Activated CD8-positive, alpha-beta memory T cell treated with anti-CD3 and anti-CD28 coated beads, Interleukin-2, amount 10 ng/mL, durations not matched to agents 7 days and 5 days (primary cell): Measurements from ENCODE around the gene BIRC7. TPM values are rescaled to one million over a fixed set of nuclear protein-coding genes. Genes with fewer than 3 reads are reported as not detected.

Source experiments
- ATAC-seq: fragments of 150-1000 bp; cut with Tn5 transposase; one replicate; pipeline ENCODE4 v1.10.0; 2021; ENCODE audit warnings: moderate library complexity
- CTCF ChIA-PET: fragments of 350-600 bp; sonication (Branson Sonifier 250); formaldehyde crosslinking; loops from one replicate; lab custom pipeline; 2021; ENCODE audit warnings: antibody characterized with exemption; lab: Charles Lee
- DNase-seq: peaks from one replicate; pipeline ENCODE4 v3.0.0-alpha.2; 2020
- H3K27ac Mint-ChIP-seq: one replicate; pipeline ENCODE4 v1.8.0; 2021; ENCODE audit warnings: mild to moderate bottlenecking, mixed read lengths
- H3K27me3 Mint-ChIP-seq: one replicate; pipeline ENCODE4 v1.8.0; 2021; ENCODE audit warnings: mixed read lengths
- H3K36me3 Mint-ChIP-seq: one replicate; pipeline ENCODE4 v1.8.0; 2021; ENCODE audit warnings: mild to moderate bottlenecking, mixed read lengths
- H3K4me1 Mint-ChIP-seq: one replicate; pipeline ENCODE4 v1.8.0; 2021; ENCODE audit warnings: mixed read lengths
- H3K4me3 Mint-ChIP-seq: one replicate; pipeline ENCODE4 v1.8.0; 2021; ENCODE audit warnings: mild to moderate bottlenecking, moderate library complexity, mixed read lengths
- H3K9me3 Mint-ChIP-seq: one replicate; pipeline ENCODE4 v1.8.0; 2022; ENCODE audit warnings: low read depth, mixed read lengths
- total RNA-seq, 2 experiments: library from RNA; stranded (reverse); gene quantifications; one replicate each; pipeline ENCODE4 v1.2.3, GENCODE V29; 2021

Gene BIRC7
- total RNA-seq, 2 experiments from 2014 or later, result not detected

GRCh38 chr20:63212792-63213191 is 22.9 kb upstream of the BIRC7 start:
- peaks cover 45% of the 10 kb centered on the region for H3K36me3 Mint-ChIP-seq

GRCh38 chr20:63214514-63214913 is 21.2 kb upstream of the BIRC7 start:
- CTCF ChIA-PET, result interaction anchor here (0.6 to 5.9 kb wide), 5 partner anchors 10 to 167 kb away, joined by 3 to 52 read pairs (median 4); partner anchors contain the start of genes ARFGAP1 and BIRC7
- no peak for ATAC-seq
- H3K27me3 Mint-ChIP-seq, result no peaks in the 10 kb centered on the region
- H3K4me1 Mint-ChIP-seq, result peaks cover 50% of the 10 kb centered on the region
- no peaks in the 10 kb centered on the region for H3K9me3 Mint-ChIP-seq
- H3K4me3 Mint-ChIP-seq, result peak overlapping the region; percentile 86
- DNase-seq, result no peak
- peaks cover 39% of the 10 kb centered on the region for H3K36me3 Mint-ChIP-seq
- peak overlapping the region; percentile 80 for H3K27ac Mint-ChIP-seq

More at GRCh38 chr20:63212792-63213191, 22.9 kb upstream of the BIRC7 start:
- CTCF ChIA-PET, result interaction anchor here (5.9 kb wide), 1 partner anchor 12 kb away, joined by 52 read pairs; no protein-coding TSS in a partner anchor
- Mint-ChIP-seq H3K9me3 (no peaks in the 10 kb centered on the region), H3K4me1 (peaks cover 52% of the 10 kb centered on the region), H3K4me3 (no peak overlapping the region), H3K27me3 (no peaks in the 10 kb centered on the region), H3K27ac (no peak overlapping the region)
- ATAC-seq, result no peak
- DNase-seq, result no peak

GRCh38 chr20:63215101-63216040 is 20.3 kb upstream of the BIRC7 start:
- Mint-ChIP-seq H3K36me3 (peaks cover 36% of the 10 kb centered on the region), H3K27ac (peak overlapping the region; percentile 80), H3K4me1 (peaks cover 44% of the 10 kb centered on the region), H3K9me3 (no peaks in the 10 kb centered on the region), H3K4me3 (peak overlapping the region; percentile 86), H3K27me3 (no peaks in the 10 kb centered on the region)
- DNase-seq (peak; percentile 50), ATAC-seq (no peak)
- CTCF ChIA-PET, result interaction anchor here (0.6 to 5.9 kb wide), 7 partner anchors 9 to 828 kb away, joined by 3 to 52 read pairs (median 3); partner anchors contain the start of genes ARFGAP1 and BIRC7

- H3K27me3 Mint-ChIP-seq, result no peaks in the 10 kb centered on the region
- peak; percentile 97 for DNase-seq
- peaks cover 31% of the 10 kb centered on the region for H3K36me3 Mint-ChIP-seq
- peaks cover 40% of the 10 kb centered on the region for H3K4me1 Mint-ChIP-seq
- CTCF ChIA-PET, result interaction anchor here (1.3 to 5.9 kb wide), 3 partner anchors 8 to 56 kb away, joined by 4 to 52 read pairs (median 6); partner anchors contain the start of gene ARFGAP1
- no peaks in the 10 kb centered on the region for H3K9me3 Mint-ChIP-seq
- H3K27ac Mint-ChIP-seq, result peak within 1 kb of the TSS; percentile 80
- ATAC-seq, result peak; percentile 94
- H3K4me3 Mint-ChIP-seq, result peak within 1 kb of the TSS; percentile 86
Measured at GRCh38 chr20:63216041-63216848, 19.5 kb upstream of the BIRC7 start, which contains the start of gene YTHDF1. YTHDF1 (minus strand) TSS chr20:63216131; CDS start chr20:63215892, 239 bp downstream.

- no peaks in the 10 kb centered on the region for H3K9me3 Mint-ChIP-seq
- ATAC-seq (no peak), DNase-seq (peak; percentile 43)
- H3K4me1 Mint-ChIP-seq, result peaks cover 39% of the 10 kb centered on the region
- H3K27ac Mint-ChIP-seq, result peak overlapping the region; percentile 75
- peak overlapping the region; percentile 86 for H3K4me3 Mint-ChIP-seq
- CTCF ChIA-PET, result interaction anchor here (0.7 to 1.3 kb wide), 2 partner anchors 8 to 14 kb away, joined by 3 to 4 read pairs; no protein-coding TSS in a partner anchor
- H3K36me3 Mint-ChIP-seq, result peaks cover 29% of the 10 kb centered on the region
- no peaks in the 10 kb centered on the region for H3K27me3 Mint-ChIP-seq
Measured at GRCh38 chr20:63216849-63217471, 18.7 kb upstream of the BIRC7 start.

- Mint-ChIP-seq H3K36me3 (peaks cover 23% of the 10 kb centered on the region), H3K4me3 (no peak overlapping the region), H3K4me1 (peaks cover 32% of the 10 kb centered on the region), H3K9me3 (no peaks in the 10 kb centered on the region), H3K27ac (no peak overlapping the region), H3K27me3 (no peaks in the 10 kb centered on the region)
- DNase-seq (no peak), ATAC-seq (no peak)
- CTCF ChIA-PET, result interaction anchor here (1.3 kb wide), 1 partner anchor 7 kb away, joined by 4 read pairs; no protein-coding TSS in a partner anchor
Measured at GRCh38 chr20:63217706-63218105, 18.0 kb upstream of the BIRC7 start.

DNA sequence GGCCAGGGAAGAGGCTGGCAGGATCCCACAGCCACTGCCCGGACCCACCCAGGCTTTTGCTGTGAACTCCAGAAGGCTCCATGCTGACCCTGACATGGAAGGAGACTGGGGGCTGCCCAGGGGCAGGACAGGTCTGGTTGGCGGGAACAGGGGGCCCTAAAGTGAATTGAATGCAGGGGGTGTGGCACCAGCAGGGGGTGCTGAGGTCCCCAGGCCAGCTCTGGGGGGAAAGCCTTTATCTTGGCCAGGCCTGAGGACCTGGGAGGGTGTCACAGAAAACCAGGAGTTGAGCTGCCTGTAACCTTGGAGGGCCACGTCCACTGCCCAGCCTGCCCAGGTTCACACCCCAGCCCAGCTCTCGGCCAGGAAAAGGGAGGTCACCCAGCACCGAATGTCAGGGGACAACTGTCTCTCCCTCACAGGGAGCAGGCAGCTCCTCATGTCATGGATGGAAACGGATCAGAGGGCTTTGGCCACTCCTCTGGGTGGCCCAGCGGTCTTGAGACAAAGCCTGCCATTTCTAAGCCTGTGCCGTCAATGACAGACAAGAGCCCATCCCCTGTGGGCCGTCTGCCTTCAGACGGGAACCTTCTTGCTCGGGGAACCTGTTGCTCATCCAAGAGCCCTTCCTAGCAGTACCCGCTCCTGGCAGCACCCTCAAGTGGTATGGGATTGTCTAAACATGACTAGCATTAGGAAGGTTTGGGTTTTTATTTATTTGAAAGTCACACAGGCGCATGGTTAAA is 16.8 kb upstream of the BIRC7 start:
- DNase-seq (no peak), ATAC-seq (no peak)
- Mint-ChIP-seq H3K4me1 (peaks cover 22% of the 10 kb centered on the region), H3K27me3 (no peaks in the 10 kb centered on the region), H3K27ac (no peak overlapping the region), H3K36me3 (peaks cover 15% of the 10 kb centered on the region), H3K9me3 (no peaks in the 10 kb centered on the region), H3K4me3 (no peak overlapping the region)
- CTCF ChIA-PET, result interaction anchor here (0.5 to 2.2 kb wide), 2 partner anchors 12 to 20 kb away, joined by 3 to 5 read pairs; no protein-coding TSS in a partner anchor

- peaks cover 17% of the 10 kb centered on the region for H3K4me1 Mint-ChIP-seq
- H3K27ac Mint-ChIP-seq, result no peak overlapping the region
- no peak for DNase-seq
- H3K4me3 Mint-ChIP-seq, result no peak overlapping the region
- ATAC-seq, result no peak
- CTCF ChIA-PET, result interaction anchor here (2.2 kb wide), 1 partner anchor 11 kb away, joined by 5 read pairs; no protein-coding TSS in a partner anchor
- peaks cover 10% of the 10 kb centered on the region for H3K36me3 Mint-ChIP-seq
- no peaks in the 10 kb centered on the region for H3K27me3 Mint-ChIP-seq
- no peaks in the 10 kb centered on the region for H3K9me3 Mint-ChIP-seq
Measured at GRCh38 chr20:63219447-63219821, 16.3 kb upstream of the BIRC7 start.

- no peak overlapping the region for H3K4me3 Mint-ChIP-seq
Measured at GRCh38 chr20:63219866-63220521, 15.7 kb upstream of the BIRC7 start.

DNA sequence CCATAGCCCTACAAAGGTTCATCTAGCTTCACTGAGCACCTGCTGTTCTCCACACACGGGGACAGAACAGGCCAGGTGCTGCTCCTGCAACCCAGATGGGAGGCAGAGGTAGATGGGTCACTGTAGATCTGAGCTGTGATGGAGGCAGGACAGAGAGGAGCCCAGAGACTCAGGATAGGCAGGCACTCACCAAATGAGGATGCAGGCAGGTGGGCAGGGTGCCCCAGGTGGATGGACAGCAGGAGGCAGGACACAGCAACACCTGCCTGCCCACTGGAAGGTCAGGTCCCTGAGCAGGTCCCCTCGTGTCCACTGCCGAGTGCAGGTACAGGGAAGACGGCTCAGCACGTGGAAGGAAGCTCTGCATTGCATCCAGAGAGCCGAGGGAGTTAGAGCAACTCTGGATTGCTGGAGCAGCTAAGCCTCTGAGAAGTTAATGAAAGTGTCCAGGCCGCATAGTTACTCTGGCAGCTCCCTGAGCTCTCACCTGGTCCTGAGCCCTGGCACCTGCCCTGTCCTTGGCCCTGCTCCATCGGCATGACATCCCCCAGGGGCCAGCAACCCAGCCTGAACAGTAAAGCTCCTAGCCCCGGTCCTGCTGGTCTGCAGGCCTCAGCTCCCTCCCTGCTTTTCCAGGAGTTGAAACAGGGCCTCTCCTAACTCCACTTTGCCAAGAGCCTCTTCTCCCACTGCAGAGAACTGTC is 14.9 kb upstream of the BIRC7 start:
- Mint-ChIP-seq H3K27me3 (no peaks in the 10 kb centered on the region), H3K4me1 (peaks cover 6% of the 10 kb centered on the region), H3K4me3 (no peak overlapping the region), H3K36me3 (no peaks in the 10 kb centered on the region), H3K9me3 (no peaks in the 10 kb centered on the region), H3K27ac (no peak overlapping the region)
- no peak for ATAC-seq
- no peak for DNase-seq
- CTCF ChIA-PET, result interaction anchor here (1.1 kb wide), 1 partner anchor 12 kb away, joined by 3 read pairs; no protein-coding TSS in a partner anchor

More at GRCh38 chr20:63219866-63220521, 15.7 kb upstream of the BIRC7 start:
- no peaks in the 10 kb centered on the region for H3K9me3 Mint-ChIP-seq
- no peaks in the 10 kb centered on the region for H3K27me3 Mint-ChIP-seq
- CTCF ChIA-PET, result interaction anchor here (1.1 to 2.2 kb wide), 2 partner anchors 11 to 13 kb away, joined by 3 to 5 read pairs; no protein-coding TSS in a partner anchor
- no peak for ATAC-seq
- peaks cover 11% of the 10 kb centered on the region for H3K4me1 Mint-ChIP-seq
- no peak overlapping the region for H3K27ac Mint-ChIP-seq
- DNase-seq, result no peak
- peaks cover 5% of the 10 kb centered on the region for H3K36me3 Mint-ChIP-seq
